ENCODE data around the gene TRIM74.
"Not testable (repeated sequence)": the region's sequence is repeated elsewhere in the genome, so short reads cannot be mapped to it uniquely, and the experiment has no call there.

DNA sequence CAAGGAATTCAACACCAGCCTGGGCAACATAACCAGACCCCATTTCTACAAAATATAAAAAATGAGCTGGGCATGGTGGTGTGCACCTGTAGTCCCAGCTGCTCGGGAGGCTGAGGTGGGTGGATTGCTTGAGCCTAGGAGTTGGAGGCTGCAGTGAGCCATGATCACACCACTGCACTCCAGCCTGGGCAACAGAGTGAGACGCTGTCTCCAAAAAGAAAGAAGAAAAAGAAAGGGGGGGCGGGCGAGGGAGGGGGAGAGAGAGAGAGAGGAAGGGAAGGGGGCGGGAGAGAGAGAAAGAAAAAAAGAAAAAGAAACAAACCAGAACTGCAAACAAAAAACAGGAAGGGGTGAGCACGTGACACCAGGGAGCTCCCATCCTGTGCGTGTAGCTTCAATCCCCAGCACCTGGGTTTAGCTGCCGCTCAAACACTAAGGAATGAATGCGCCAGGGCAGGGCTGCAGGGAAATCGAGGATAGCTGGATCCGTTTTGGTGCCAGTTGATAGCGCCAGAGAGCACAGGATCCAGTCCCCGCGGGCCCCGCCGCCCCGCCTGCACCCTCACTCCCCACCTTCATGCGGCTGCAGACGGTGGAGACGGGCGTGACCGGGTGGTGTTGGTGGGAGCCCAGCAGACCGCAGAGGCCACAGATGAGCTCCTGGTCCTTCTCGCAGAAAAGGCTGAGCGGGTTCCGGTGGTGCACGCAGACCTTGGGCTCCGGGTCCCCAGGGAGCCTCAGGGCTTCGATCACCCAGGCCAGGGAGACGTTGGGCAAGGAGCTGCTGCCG is 3.9 kb downstream of the TRIM74 start:
- TF ChIP-seq, protein P1, sequence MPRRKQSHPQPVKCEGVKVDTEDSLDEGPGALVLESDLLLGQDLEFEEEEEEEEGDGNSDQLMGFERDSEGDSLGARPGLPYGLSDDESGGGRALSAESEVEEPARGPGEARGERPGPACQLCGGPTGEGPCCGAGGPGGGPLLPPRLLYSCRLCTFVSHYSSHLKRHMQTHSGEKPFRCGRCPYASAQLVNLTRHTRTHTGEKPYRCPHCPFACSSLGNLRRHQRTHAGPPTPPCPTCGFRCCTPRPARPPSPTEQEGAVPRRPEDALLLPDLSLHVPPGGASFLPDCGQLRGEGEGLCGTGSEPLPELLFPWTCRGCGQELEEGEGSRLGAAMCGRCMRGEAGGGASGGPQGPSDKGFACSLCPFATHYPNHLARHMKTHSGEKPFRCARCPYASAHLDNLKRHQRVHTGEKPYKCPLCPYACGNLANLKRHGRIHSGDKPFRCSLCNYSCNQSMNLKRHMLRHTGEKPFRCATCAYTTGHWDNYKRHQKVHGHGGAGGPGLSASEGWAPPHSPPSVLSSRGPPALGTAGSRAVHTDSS (tag by site-specific recombination; IDR thresholded peaks at IDR 0.05) = not testable (repeated sequence)
- TF ChIP-seq, protein P2, sequence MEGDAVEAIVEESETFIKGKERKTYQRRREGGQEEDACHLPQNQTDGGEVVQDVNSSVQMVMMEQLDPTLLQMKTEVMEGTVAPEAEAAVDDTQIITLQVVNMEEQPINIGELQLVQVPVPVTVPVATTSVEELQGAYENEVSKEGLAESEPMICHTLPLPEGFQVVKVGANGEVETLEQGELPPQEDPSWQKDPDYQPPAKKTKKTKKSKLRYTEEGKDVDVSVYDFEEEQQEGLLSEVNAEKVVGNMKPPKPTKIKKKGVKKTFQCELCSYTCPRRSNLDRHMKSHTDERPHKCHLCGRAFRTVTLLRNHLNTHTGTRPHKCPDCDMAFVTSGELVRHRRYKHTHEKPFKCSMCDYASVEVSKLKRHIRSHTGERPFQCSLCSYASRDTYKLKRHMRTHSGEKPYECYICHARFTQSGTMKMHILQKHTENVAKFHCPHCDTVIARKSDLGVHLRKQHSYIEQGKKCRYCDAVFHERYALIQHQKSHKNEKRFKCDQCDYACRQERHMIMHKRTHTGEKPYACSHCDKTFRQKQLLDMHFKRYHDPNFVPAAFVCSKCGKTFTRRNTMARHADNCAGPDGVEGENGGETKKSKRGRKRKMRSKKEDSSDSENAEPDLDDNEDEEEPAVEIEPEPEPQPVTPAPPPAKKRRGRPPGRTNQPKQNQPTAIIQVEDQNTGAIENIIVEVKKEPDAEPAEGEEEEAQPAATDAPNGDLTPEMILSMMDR (tag by site-specific recombination; IDR thresholded peaks at IDR 0.05) = not testable (repeated sequence)
- TF ChIP-seq ZNF274 (IDR thresholded peaks at IDR 0.05; ENCODE audit: low read length); ZNF274 (tag by site-specific recombination; IDR thresholded peaks at IDR 0.05; ENCODE audit: borderline replicate concordance); ZNF121 (tag by site-specific recombination; IDR thresholded peaks at IDR 0.05); ZBTB8A (tag by site-specific recombination; IDR thresholded peaks at IDR 0.05); ZNF132 (tag by site-specific recombination; IDR thresholded peaks at IDR 0.05; ENCODE audit: borderline replicate concordance); ZNF677 (tag by site-specific recombination; IDR thresholded peaks at IDR 0.05); ZNF707 (tag by site-specific recombination; IDR thresholded peaks at IDR 0.05); ZNF214 (tag by site-specific recombination; IDR thresholded peaks at IDR 0.05; ENCODE audit: borderline replicate concordance); ZNF791 (tag by site-specific recombination; IDR thresholded peaks at IDR 0.05); HOXA7 (CRISPR knock-in tag; IDR thresholded peaks at IDR 0.05; ENCODE audit: borderline replicate concordance): not testable (repeated sequence)
- TF ChIP-seq, protein P3, sequence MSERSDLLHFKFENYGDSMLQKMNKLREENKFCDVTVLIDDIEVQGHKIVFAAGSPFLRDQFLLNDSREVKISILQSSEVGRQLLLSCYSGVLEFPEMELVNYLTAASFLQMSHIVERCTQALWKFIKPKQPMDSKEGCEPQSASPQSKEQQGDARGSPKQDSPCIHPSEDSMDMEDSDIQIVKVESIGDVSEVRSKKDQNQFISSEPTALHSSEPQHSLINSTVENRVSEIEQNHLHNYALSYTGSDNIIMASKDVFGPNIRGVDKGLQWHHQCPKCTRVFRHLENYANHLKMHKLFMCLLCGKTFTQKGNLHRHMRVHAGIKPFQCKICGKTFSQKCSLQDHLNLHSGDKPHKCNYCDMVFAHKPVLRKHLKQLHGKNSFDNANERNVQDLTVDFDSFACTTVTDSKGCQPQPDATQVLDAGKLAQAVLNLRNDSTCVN (tag by site-specific recombination; optimal IDR thresholded peaks at IDR 0.05) = not testable (repeated sequence)

Data from HEK293 (cell line).